ENCODE results near the gene EXOSC6. TPM values are rescaled to one million over a fixed set of nuclear protein-coding genes. Genes with fewer than 3 reads are reported as not detected.
A peak's percentile ranks its signal among the peaks of the same experiment; 100 is the strongest.

The EXOSC6 gene
- polyA plus RNA-seq, 1 of the 3 experiments (the other 2 are of a cell fraction), result 10.0 TPM

DNA sequence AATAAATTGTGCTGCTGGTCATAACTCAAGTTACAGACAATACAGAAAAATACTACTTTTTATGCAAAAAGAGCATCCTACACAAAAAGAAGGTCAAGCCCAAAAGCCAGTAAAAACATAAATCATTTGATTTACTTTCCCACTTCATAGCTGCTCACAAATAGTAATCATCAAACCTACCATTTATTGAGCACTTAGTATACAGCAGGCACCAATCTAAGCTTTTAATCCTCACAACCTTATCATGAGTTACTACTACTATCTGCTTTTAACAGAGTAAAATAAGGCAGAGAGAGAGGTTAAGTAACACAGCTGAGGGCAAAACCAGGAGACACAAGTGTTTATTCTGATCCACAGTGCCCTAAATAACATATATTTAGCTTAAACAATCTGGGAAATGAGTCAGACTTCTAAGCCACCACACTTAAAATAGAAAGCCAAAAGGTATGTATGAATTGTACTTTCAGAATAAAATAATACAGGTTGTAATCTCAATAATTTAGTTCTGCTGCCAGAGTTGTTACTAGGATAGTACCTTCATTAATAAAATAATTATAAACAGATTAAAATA, 39.3 kb upstream of the EXOSC6 start:
- Histone ChIP-seq H3K9ac (no peak overlapping the region), H2AFZ (ENCODE audit: low read depth) (peak overlapping the region; percentile 57), H3K36me3 (replicated peaks in 1 of 2; ENCODE audit: control insufficient read depth in 1 of 2, insufficient read depth in 2 of 2, low read length in 1 of 2) (no peaks in the 10 kb centered on the region), H3K27me3 (ENCODE audit: insufficient read depth) (no peaks in the 10 kb centered on the region), H4K20me1 (ENCODE audit: insufficient read depth) (peaks cover 14% of the 10 kb centered on the region; the same call in 1 of the 2 replicates), H3K4me3 (ENCODE audit: low read depth in 2 of 2, low read length in 1 of 2) (no peak overlapping the region), H3K27ac (ENCODE audit: low read depth in 2 of 2, low read length in 1 of 2) (peak overlapping the region in 1 of 2 experiments; percentile 50; a peak in 1 of 4 replicates), H3F3A (replicated peaks; ENCODE audit: insufficient read depth) (peaks cover 15% of the 10 kb centered on the region), H3K4me2 (no peak overlapping the region), H3K79me2 (ENCODE audit: insufficient read depth) (peaks cover 32% of the 10 kb centered on the region), H3K9me2 (no peaks in the 10 kb centered on the region), H3K4me1 (ENCODE audit: control insufficient read depth in 1 of 2, insufficient read depth in 2 of 2, low read depth in 1 of 2, low read length in 1 of 2) (peaks cover 2 to 10% of the 10 kb centered on the region in 2 experiments; a peak in 2 of 4 replicates), H3K9me3 (no peaks in the 10 kb centered on the region)
- CTCF ChIA-PET, result interaction anchor here (1.3 kb wide), 1 partner anchor 9 kb away, joined by 4 read pairs; the partner anchor contains the start of gene DDX19B
- POLR2A ChIA-PET, result interaction anchor here (1.3 kb wide), 1 partner anchor 8 kb away, joined by 5 read pairs; the partner anchor contains the start of gene DDX19B
- no peak for DNase-seq
- TF ChIP-seq RAD21 (IDR thresholded peaks at IDR 0.05; ENCODE audit: low read length), result no peak
- TF ChIP-seq FOXM1 (IDR thresholded peaks at IDR 0.05; ENCODE audit: low read depth), result no peak
- no peak for TF ChIP-seq RFX5 (IDR thresholded peaks at IDR 0.05; ENCODE audit: low read length)
- TF ChIP-seq NRF1 (IDR thresholded peaks at IDR 0.05; ENCODE audit: low read depth, low read length), result no peak
- no peak for TF ChIP-seq CTCF (IDR thresholded peaks at IDR 0.05)
- no peak for TF ChIP-seq JUND (IDR thresholded peaks at IDR 0.05)
- TF ChIP-seq SMC3 (IDR thresholded peaks at IDR 0.05; ENCODE audit: low read depth, low read length), result no peak
- no peak for TF ChIP-seq EZH2phosphoT487 (IDR thresholded peaks at IDR 0.05; ENCODE audit: borderline replicate concordance, low read depth)
- TF ChIP-seq NFIC (IDR thresholded peaks at IDR 0.05; ENCODE audit: borderline replicate concordance), result no peak
- TF ChIP-seq EP300 (IDR thresholded peaks at IDR 0.05; ENCODE audit: borderline replicate concordance in 1 of 2, low read depth in 1 of 2, low read length in 1 of 2), result no peak
- TF ChIP-seq RXRA (IDR thresholded peaks at IDR 0.05; ENCODE audit: borderline replicate concordance, low read depth), result no peak
- no peak for TF ChIP-seq MXI1 (IDR thresholded peaks at IDR 0.05; ENCODE audit: low read depth, low read length)
- TF ChIP-seq, protein P1, sequence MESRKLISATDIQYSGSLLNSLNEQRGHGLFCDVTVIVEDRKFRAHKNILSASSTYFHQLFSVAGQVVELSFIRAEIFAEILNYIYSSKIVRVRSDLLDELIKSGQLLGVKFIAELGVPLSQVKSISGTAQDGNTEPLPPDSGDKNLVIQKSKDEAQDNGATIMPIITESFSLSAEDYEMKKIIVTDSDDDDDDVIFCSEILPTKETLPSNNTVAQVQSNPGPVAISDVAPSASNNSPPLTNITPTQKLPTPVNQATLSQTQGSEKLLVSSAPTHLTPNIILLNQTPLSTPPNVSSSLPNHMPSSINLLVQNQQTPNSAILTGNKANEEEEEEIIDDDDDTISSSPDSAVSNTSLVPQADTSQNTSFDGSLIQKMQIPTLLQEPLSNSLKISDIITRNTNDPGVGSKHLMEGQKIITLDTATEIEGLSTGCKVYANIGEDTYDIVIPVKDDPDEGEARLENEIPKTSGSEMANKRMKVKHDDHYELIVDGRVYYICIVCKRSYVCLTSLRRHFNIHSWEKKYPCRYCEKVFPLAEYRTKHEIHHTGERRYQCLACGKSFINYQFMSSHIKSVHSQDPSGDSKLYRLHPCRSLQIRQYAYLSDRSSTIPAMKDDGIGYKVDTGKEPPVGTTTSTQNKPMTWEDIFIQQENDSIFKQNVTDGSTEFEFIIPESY (IDR thresholded peaks at IDR 0.05; ENCODE audit: borderline replicate concordance, low read depth), result no peak
- TF ChIP-seq GATA2 (CRISPR knock-in tag; IDR thresholded peaks at IDR 0.05), result no peak
- no peak for TF ChIP-seq TAF1 (IDR thresholded peaks at IDR 0.05; ENCODE audit: borderline replicate concordance, low read depth, low read length)
- TF ChIP-seq YY1 (IDR thresholded peaks at IDR 0.05; ENCODE audit: low read depth), result no peak
- no peak for TF ChIP-seq USF2 (IDR thresholded peaks at IDR 0.05; ENCODE audit: borderline replicate concordance, low read depth, low read length)
- TF ChIP-seq REST (IDR thresholded peaks at IDR 0.05; ENCODE audit: low read depth, low read length), result no peak
- TF ChIP-seq CHD2 (IDR thresholded peaks at IDR 0.05; ENCODE audit: low read length, partially characterized antibody), result no peak
- no peak for TF ChIP-seq TEAD4 (IDR thresholded peaks at IDR 0.05; ENCODE audit: borderline replicate concordance, insufficient read depth)

All from SK-N-SH (cell line).